Cardiac muscle cell (in vitro differentiated cells and primary cell): Measurements from ENCODE around the gene PPP1R3C. TPM values are rescaled to one million over a fixed set of nuclear protein-coding genes. Genes with fewer than 3 reads are reported as not detected.
A peak's percentile ranks its signal among the peaks of the same experiment; 100 is the strongest.

Source experiments
- DNase-seq, 2 donors: peaks; one replicate each; pipeline versions ENCODE4 v3.0.0 to v3.0.0-alpha.2; 2010 to 2017; ENCODE audit warnings: low read depth in 1 of 2, low spot score in 1 of 2
- H3K27ac ChIP-seq: fragments of 200-600 bp; sonication (generic); 2 replicates; pipeline ENCODE4 v1.5.1; 2016
- H3K27me3 ChIP-seq: fragments of 200-600 bp; sonication (generic); 2 replicates; pipeline ENCODE4 v1.6.0; 2016; ENCODE audit warnings: control low read depth
- H3K36me3 ChIP-seq: fragments of 200-600 bp; sonication (generic); 2 replicates; pipeline ENCODE4 v1.5.1; 2016; ENCODE audit warnings: control low read depth
- H3K4me1 ChIP-seq: fragments of 200-600 bp; sonication (generic); 2 replicates; pipeline ENCODE4 v1.8.1; 2017; ENCODE audit warnings: low read depth, mild to moderate bottlenecking, mixed run types
- H3K4me3 ChIP-seq: fragments of 200-600 bp; sonication (generic); 2 replicates; pipeline ENCODE4 v1.5.1; 2016; ENCODE audit warnings: mild to moderate bottlenecking
- H3K9me3 ChIP-seq: fragments of 200-600 bp; sonication (generic); 2 replicates; pipeline ENCODE4 v1.5.1; 2017; ENCODE audit warnings: low read depth, mild to moderate bottlenecking, control low read depth
- CTCF ChIP-seq: IDR thresholded peaks from 2 replicates; pipeline ENCODE4 v1.5.1; 2012; ENCODE audit warnings: low read depth, mild to moderate bottlenecking, low read length
- polyA plus RNA-seq: library from polyadenylated mRNA; unstranded; fragments of >200 nt; fragmentation: Nextera tagmentation; extraction: Ambion mirVana; gene quantifications from 2 replicates; pipeline ENCODE4 v1.2.1, GENCODE V29; 2016
- total RNA-seq: library from RNA; depleted of rRNA; stranded (reverse); fragments of >200 nt; gene quantifications from 2 replicates; pipeline ENCODE4 v1.2.3, GENCODE V29; 2016

Gene PPP1R3C
- total and polyA plus RNA-seq, 2 experiments from 2014 or later: 52.1 to 90.7 TPM

- H3K9me3 ChIP-seq: no peaks in the 10 kb centered on the region
- DNase-seq: peak in 1 of 2 donors; percentile 84
- H3K4me3 ChIP-seq: no peak overlapping the region
- TF ChIP-seq CTCF: no peak
- no peaks in the 10 kb centered on the region for H3K27me3 ChIP-seq
- H3K36me3 ChIP-seq: no peaks in the 10 kb centered on the region
- H3K4me1 ChIP-seq: peaks cover 29% of the 10 kb centered on the region
- H3K27ac ChIP-seq: no peak overlapping the region
Observed at GRCh38 chr10:91603931-91604331, 28.9 kb downstream of the PPP1R3C start.

GRCh38 chr10:91602868-91603568, 29.9 kb downstream of the PPP1R3C start:
- Histone ChIP-seq H3K4me3 (no peak overlapping the region), H3K4me1 (peaks cover 29% of the 10 kb centered on the region), H3K27ac (no peak overlapping the region), H3K9me3 (no peaks in the 10 kb centered on the region), H3K36me3 (no peaks in the 10 kb centered on the region), H3K27me3 (no peaks in the 10 kb centered on the region)
- no peak for TF ChIP-seq CTCF
- no peak for DNase-seq

- Histone ChIP-seq H3K27me3 (no peaks in the 10 kb centered on the region), H3K36me3 (no peaks in the 10 kb centered on the region), H3K27ac (no peak overlapping the region), H3K4me1 (peaks cover 29% of the 10 kb centered on the region), H3K4me3 (no peak overlapping the region), H3K9me3 (no peaks in the 10 kb centered on the region)
- no peak for TF ChIP-seq CTCF
- DNase-seq: no peak
Observed at GRCh38 chr10:91602449-91602848, 30.4 kb downstream of the PPP1R3C start.

- H3K4me3 ChIP-seq: no peak overlapping the region
- no peak for DNase-seq
- TF ChIP-seq CTCF: no peak
- no peaks in the 10 kb centered on the region for H3K27me3 ChIP-seq
- H3K9me3 ChIP-seq: no peaks in the 10 kb centered on the region
- H3K27ac ChIP-seq: no peak overlapping the region
- H3K36me3 ChIP-seq: no peaks in the 10 kb centered on the region
- peaks cover 39% of the 10 kb centered on the region for H3K4me1 ChIP-seq
Observed at GRCh38 chr10:91601212-91601611, 31.7 kb downstream of the PPP1R3C start.

GRCh38 chr10:91598211-91598977, 34.5 kb downstream of the PPP1R3C start:
- H3K4me1 ChIP-seq: peaks cover 37% of the 10 kb centered on the region
- H3K36me3 ChIP-seq: no peaks in the 10 kb centered on the region
- no peak overlapping the region for H3K4me3 ChIP-seq
- no peaks in the 10 kb centered on the region for H3K9me3 ChIP-seq
- peak overlapping the region; percentile 79 for H3K27ac ChIP-seq
- no peak for TF ChIP-seq CTCF
- DNase-seq: peak in 1 of 2 donors; percentile 48
- H3K27me3 ChIP-seq: no peaks in the 10 kb centered on the region
